Endodermal cell (in vitro differentiated cells): Measurements from ENCODE around the gene GRHL3. TPM values are rescaled to one million over a fixed set of nuclear protein-coding genes. Genes with fewer than 3 reads are reported as not detected.

Experiments used
- DNase-seq: peaks from one replicate; pipeline ENCODE4 v3.0.0-alpha.2; 2017
- H3K27ac ChIP-seq: 2 replicates; pipeline ENCODE4 v1.5.1; 2013; ENCODE audit warnings: mild to moderate bottlenecking, low read depth, low read length, moderate library complexity
- H3K27me3 ChIP-seq: 2 replicates; pipeline ENCODE4 v1.6.1; 2013; ENCODE audit warnings: mild to moderate bottlenecking, low read length, moderate library complexity; ENCODE audit not compliant: insufficient read depth, control insufficient read depth, poor library complexity, severe bottlenecking
- H3K36me3 ChIP-seq: 2 replicates; pipeline ENCODE4 v1.7.0; 2013; ENCODE audit warnings: mild to moderate bottlenecking, low read length, moderate library complexity; ENCODE audit not compliant: control insufficient read depth, insufficient read depth
- H3K4me1 ChIP-seq: one replicate; pipeline ENCODE4 v1.7.0; 2013; ENCODE audit warnings: low read length; ENCODE audit not compliant: control insufficient read depth, insufficient read depth
- H3K4me3 ChIP-seq: 2 replicates; pipeline ENCODE4 v1.5.1; 2013; ENCODE audit warnings: mild to moderate bottlenecking, low read length, moderate library complexity
- H3K9ac ChIP-seq: 2 replicates; pipeline ENCODE4 v1.6.1; 2013; ENCODE audit warnings: mild to moderate bottlenecking, low read length, moderate library complexity; ENCODE audit not compliant: poor library complexity, severe bottlenecking; ENCODE audit errors: extremely low read depth
- H3K9me3 ChIP-seq: 2 replicates; pipeline ENCODE4 v1.6.1; 2013; ENCODE audit warnings: mild to moderate bottlenecking, low read length, moderate library complexity; ENCODE audit not compliant: control insufficient read depth
- H3K27ac Mint-ChIP-seq: 2 replicates; pipeline ENCODE4 v1.8.0; 2020; ENCODE audit warnings: mixed read lengths
- H3K27me3 Mint-ChIP-seq: 2 replicates; pipeline ENCODE4 v1.8.0; 2021; ENCODE audit warnings: mild to moderate bottlenecking, mixed read lengths; ENCODE audit not compliant: insufficient read depth
- H3K36me3 Mint-ChIP-seq: 2 replicates; pipeline ENCODE4 v1.8.0; 2020; ENCODE audit warnings: low read depth, mixed read lengths
- H3K4me1 Mint-ChIP-seq: 2 replicates; pipeline ENCODE4 v1.8.0; 2020; ENCODE audit warnings: mixed read lengths
- H3K4me3 Mint-ChIP-seq: 2 replicates; pipeline ENCODE4 v1.8.0; 2020; ENCODE audit warnings: mild to moderate bottlenecking, moderate library complexity, mixed read lengths
- H3K9me3 Mint-ChIP-seq: 2 replicates; pipeline ENCODE4 v1.8.0; 2020; ENCODE audit warnings: mild to moderate bottlenecking, mixed read lengths
- CTCF ChIP-seq: fragments of 200-600 bp; sonication (generic); conservative IDR thresholded peaks from 2 replicates; pipeline ENCODE4 v1.5.0; 2021; ENCODE audit warnings: antibody characterized with exemption, mild to moderate bottlenecking
- WGBS, 2 experiments: methylation state at CpG; one replicate each; pipeline versions ENCODE4 v1.1.5 to v1.1.7; 2013; ENCODE audit warnings: missing lambda C conversion rate in 2 of 2, mixed read lengths in 1 of 2; ENCODE audit not compliant: insufficient coverage in 1 of 2, insufficient read length in 1 of 2; 5-methylcytosine and 5-hydroxymethylcytosine counted together
- total RNA-seq, 2 donors: library from RNA; stranded (reverse); fragmentation: NEBNext Ultra II Directional in 1 of 2; extraction: Animal tissue kit (Norgen Biotek cat#: 25700) in 1 of 2; gene quantifications; 2 replicates in 1 of 2; 3 replicates in 1 of 2; pipeline ENCODE4 v1.2.1, GENCODE V29; 2021

Gene GRHL3
- total RNA-seq, 2 donors from 2014 or later: 1.8 to 2.5 TPM

- no peaks in the 10 kb centered on the region for H3K9me3 ChIP-seq
- no peaks in the 10 kb centered on the region for H3K36me3 ChIP-seq
- TF ChIP-seq CTCF: peak; percentile 39
- no peak overlapping the region for H3K27ac ChIP-seq
- H3K9me3 Mint-ChIP-seq: no peaks in the 10 kb centered on the region
- DNase-seq: peak; percentile 64
- no peaks in the 10 kb centered on the region for H3K27me3 ChIP-seq
- no peaks in the 10 kb centered on the region for H3K36me3 Mint-ChIP-seq
- WGBS, 2 experiments: 72 to 79% methylated on average over 4 to 9 of the region's 9 CpGs
- no peak overlapping the region for H3K4me3 Mint-ChIP-seq
- peak overlapping the region; percentile 66 for H3K27ac Mint-ChIP-seq
- H3K4me3 ChIP-seq: no peak overlapping the region
- H3K4me1 ChIP-seq: peaks cover 5% of the 10 kb centered on the region
- peaks cover 23% of the 10 kb centered on the region for H3K4me1 Mint-ChIP-seq
- H3K9ac ChIP-seq: no peak overlapping the region
- no peaks in the 10 kb centered on the region for H3K27me3 Mint-ChIP-seq
Observed at GRCh38 chr1:24294716-24295371, 24.3 kb upstream of the GRHL3 start.

GRCh38 chr1:24295535-24295934, 23.6 kb upstream of the GRHL3 start:
- no peak for TF ChIP-seq CTCF
- no peak overlapping the region for H3K4me3 ChIP-seq
- H3K9ac ChIP-seq: no peak overlapping the region
- H3K27ac ChIP-seq: no peak overlapping the region
- Mint-ChIP-seq H3K4me1 (peaks cover 23% of the 10 kb centered on the region), H3K36me3 (no peaks in the 10 kb centered on the region), H3K27ac (peak overlapping the region; percentile 66), H3K27me3 (no peaks in the 10 kb centered on the region), H3K9me3 (no peaks in the 10 kb centered on the region), H3K4me3 (no peak overlapping the region)
- 89 to 94% methylated on average over 4 to 5 of the region's 5 CpGs for WGBS, 2 experiments
- H3K4me1 ChIP-seq: peaks cover 5% of the 10 kb centered on the region
- H3K9me3 ChIP-seq: no peaks in the 10 kb centered on the region
- H3K27me3 ChIP-seq: no peaks in the 10 kb centered on the region
- no peaks in the 10 kb centered on the region for H3K36me3 ChIP-seq
- peak; percentile 30 for DNase-seq

GRCh38 chr1:24297187-24297851, 21.8 kb upstream of the GRHL3 start:
- Histone ChIP-seq H3K4me1 (peaks cover 5% of the 10 kb centered on the region), H3K9ac (no peak overlapping the region), H3K27me3 (no peaks in the 10 kb centered on the region), H3K9me3 (no peaks in the 10 kb centered on the region), H3K4me3 (no peak overlapping the region), H3K36me3 (no peaks in the 10 kb centered on the region), H3K27ac (no peak overlapping the region)
- Mint-ChIP-seq H3K27ac (no peak overlapping the region), H3K27me3 (no peaks in the 10 kb centered on the region), H3K36me3 (no peaks in the 10 kb centered on the region), H3K4me1 (peaks cover 17% of the 10 kb centered on the region), H3K4me3 (no peak overlapping the region), H3K9me3 (no peaks in the 10 kb centered on the region)
- no peak for DNase-seq
- no peak for TF ChIP-seq CTCF
- WGBS, 2 experiments: 87 to 97% methylated on average over 5 of the region's 5 CpGs
